ENCODE data around the gene MINDY1.

MINDY1 gene

DNA sequence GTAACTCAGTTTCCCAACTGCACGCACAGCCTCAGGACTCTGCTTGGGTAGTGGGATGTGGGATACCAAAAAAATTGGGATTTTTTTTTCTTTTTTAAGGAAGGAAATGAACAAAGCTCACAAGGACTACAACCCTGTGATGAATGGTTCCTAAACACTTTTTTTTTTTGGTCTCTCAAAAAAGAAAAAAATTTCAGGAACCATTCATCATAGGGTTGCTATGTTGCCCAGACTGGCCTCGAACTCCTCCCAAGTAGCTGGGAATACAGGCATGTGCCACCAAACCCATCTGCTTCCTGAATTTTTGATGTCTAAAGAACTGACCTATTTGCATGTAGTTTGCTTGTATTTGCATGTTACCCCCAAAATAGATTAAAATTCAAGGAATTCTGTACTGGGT, 6.8 kb downstream of the MINDY1 start:
- ChIA-PET POLR2A (no interaction called here), CTCF (interaction anchor here (0.8 to 16.2 kb wide), 4 partner anchors 9 to 535 kb away, joined by 3 to 551 read pairs (median 4); partner anchors contain the start of genes ANXA9, CERS2 and PRUNE1)
- no peak overlapping the region for H3K4me3 ChIP-seq (ENCODE audit: low read depth, low read length)
- no peak for DNase-seq (ENCODE audit: low read depth, low spot score)
- TF ChIP-seq, protein P1, sequence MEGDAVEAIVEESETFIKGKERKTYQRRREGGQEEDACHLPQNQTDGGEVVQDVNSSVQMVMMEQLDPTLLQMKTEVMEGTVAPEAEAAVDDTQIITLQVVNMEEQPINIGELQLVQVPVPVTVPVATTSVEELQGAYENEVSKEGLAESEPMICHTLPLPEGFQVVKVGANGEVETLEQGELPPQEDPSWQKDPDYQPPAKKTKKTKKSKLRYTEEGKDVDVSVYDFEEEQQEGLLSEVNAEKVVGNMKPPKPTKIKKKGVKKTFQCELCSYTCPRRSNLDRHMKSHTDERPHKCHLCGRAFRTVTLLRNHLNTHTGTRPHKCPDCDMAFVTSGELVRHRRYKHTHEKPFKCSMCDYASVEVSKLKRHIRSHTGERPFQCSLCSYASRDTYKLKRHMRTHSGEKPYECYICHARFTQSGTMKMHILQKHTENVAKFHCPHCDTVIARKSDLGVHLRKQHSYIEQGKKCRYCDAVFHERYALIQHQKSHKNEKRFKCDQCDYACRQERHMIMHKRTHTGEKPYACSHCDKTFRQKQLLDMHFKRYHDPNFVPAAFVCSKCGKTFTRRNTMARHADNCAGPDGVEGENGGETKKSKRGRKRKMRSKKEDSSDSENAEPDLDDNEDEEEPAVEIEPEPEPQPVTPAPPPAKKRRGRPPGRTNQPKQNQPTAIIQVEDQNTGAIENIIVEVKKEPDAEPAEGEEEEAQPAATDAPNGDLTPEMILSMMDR (IDR thresholded peaks at IDR 0.05; ENCODE audit: insufficient read depth, low read length, missing control alignments), result no peak

DNA sequence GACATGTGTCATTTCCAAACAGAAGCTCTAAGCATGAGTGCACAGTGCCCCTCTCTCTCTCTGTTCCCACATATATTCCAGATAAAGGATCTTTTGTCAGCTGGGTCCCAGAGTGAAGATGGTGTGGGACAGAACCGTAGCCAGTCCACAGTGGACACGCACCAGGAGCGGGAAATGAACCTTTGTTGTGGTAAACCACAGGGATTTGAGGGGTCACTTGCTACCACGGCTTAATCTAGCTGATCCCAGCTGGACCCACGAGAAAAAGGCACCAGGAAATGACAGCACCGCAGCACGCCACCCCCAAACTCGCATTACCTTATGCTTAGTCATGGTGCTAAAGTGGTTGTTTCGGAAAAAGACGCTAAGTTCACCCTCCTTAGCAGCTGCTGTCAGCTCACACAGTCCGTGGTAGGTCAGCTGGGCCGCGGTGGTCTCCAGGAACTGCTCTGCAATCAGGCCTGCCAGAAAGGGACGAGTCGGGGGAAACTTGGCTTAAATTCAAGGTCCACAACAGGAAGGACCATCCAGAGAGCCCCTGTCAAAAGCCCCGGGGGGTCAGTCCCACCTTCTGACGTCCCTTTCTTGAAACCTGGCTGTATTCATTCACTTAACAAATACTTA, 7.5 kb downstream of the MINDY1 start:
- TF ChIP-seq, protein P1 (IDR thresholded peaks at IDR 0.05; ENCODE audit: insufficient read depth, low read length, missing control alignments), result no peak
- ChIA-PET POLR2A (interaction anchor here (1.2 kb wide), 1 partner anchor 421 kb away, joined by 4 read pairs; no protein-coding TSS in a partner anchor), CTCF (interaction anchor here (0.8 to 16.2 kb wide), 5 partner anchors 6 to 534 kb away, joined by 3 to 551 read pairs (median 5); partner anchors contain the start of genes ANXA9, CERS2, MINDY1 and PRUNE1)
- no peak overlapping the region for H3K4me3 ChIP-seq (ENCODE audit: low read depth, low read length)
- no peak for DNase-seq (ENCODE audit: low read depth, low spot score)

DNA sequence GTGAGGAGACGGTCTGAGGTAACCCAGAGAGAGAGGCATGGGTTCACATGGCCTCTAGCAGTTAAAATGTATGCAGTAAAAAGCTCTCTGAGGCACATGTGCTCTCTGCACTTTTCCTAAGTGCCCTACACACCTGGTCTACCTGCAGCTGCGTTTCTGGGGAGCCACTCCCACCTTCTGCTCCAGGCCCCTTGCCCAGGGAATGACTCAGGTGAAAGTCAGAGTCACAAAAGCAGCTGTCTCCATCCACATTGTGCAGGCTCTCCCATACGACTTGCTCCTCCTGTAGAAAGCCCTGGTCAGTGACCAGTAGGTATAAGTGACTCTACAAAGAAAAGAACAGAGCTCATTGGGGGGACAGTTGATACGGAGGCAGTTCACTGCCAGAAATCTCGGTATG, 8.8 kb downstream of the MINDY1 start:
- CTCF ChIA-PET, result interaction anchor here (4.2 to 16.2 kb wide), 3 partner anchors 7 to 40 kb away, joined by 14 to 551 read pairs (median 136); partner anchors contain the start of genes ANXA9, CERS2 and MINDY1
- TF ChIP-seq, protein P1 (IDR thresholded peaks at IDR 0.05; ENCODE audit: insufficient read depth, low read length, missing control alignments), result no peak
- DNase-seq (ENCODE audit: low read depth, low spot score), result no peak
- POLR2A ChIA-PET, result no interaction called here
- no peak overlapping the region for H3K4me3 ChIP-seq (ENCODE audit: low read depth, low read length)

DNA sequence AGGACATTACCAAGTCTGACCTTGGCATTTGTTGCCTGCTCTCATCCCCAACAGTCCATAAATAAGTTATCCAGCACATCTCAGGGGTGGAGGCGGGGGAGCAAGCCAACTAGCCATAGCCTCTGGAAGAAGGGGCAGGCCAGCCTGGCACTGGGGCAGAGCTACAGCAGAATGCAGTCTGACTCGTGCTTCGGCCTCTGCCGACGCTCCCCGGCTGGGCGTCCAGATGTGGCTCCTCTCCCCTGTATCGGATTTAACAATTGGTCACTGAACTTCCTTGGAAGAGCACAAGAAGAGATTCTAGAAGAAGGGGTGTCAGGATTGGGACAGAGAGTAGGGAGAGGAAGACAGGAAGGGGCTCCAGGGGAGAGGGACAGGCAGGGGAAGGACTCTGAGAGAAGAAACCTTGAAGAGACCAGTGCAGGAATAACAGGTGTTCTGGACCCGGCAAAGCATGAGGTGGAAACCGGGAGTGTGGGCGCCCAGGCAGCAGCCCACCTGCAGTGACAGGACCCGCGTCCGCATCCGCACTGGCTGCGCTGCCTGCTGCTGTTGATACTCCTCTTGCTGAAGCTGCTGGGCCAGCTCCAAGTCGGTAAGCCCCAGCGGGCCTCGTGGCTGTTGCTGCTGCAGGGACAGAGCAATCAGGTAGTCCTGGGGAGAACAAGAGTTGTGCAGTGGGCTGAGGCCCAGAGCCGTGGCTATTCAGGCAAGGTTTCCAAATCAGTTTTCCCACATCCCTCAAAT, 9.4 kb downstream of the MINDY1 start:
- no peak overlapping the region for H3K4me3 ChIP-seq (ENCODE audit: low read depth, low read length)
- DNase-seq (ENCODE audit: low read depth, low spot score), result no peak
- TF ChIP-seq, protein P1 (IDR thresholded peaks at IDR 0.05; ENCODE audit: insufficient read depth, low read length, missing control alignments), result no peak
- ChIA-PET POLR2A (interaction anchor here (1.2 kb wide), 2 partner anchors 9 to 10 kb away, joined by 3 read pairs; partner anchors contain the start of gene MINDY1), CTCF (interaction anchor here (0.6 to 16.2 kb wide), 7 partner anchors 8 to 378 kb away, joined by 3 to 551 read pairs (median 9); partner anchors contain the start of genes ANXA9, CERS2 and MINDY1)

DNA sequence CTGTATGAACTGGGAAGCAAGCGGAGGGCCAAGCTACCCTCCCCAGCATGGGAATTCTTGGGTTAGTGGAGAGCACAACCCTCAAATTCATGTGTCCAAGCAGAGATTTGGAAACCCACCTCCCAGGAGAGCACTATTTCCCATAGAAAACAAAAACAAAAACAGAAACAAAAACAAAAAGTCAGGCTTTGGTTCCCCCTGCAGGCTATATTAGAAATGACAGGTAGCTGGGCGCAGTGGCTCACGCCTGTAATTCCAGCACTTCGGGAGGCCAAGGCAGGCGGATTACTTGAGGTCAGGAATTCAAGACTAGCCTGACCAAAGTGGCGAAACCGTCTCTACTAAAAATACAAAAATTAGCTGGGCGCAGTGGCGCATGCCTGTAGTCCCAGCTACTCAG, 10.8 kb downstream of the MINDY1 start:
- CTCF ChIA-PET, result interaction anchor here (0.6 to 16.2 kb wide), 29 partner anchors 9 to 610 kb away, joined by 3 to 551 read pairs (median 4); partner anchors contain the start of genes ANXA9, C1orf56, CERS2 and CTSK
- DNase-seq (ENCODE audit: low read depth, low spot score), result no peak
- POLR2A ChIA-PET, result interaction anchor here (1.2 kb wide), 2 partner anchors 10 to 11 kb away, joined by 3 read pairs; partner anchors contain the start of gene MINDY1
- H3K4me3 ChIP-seq (ENCODE audit: low read depth, low read length), result no peak overlapping the region
- TF ChIP-seq, protein P1 (IDR thresholded peaks at IDR 0.05; ENCODE audit: insufficient read depth, low read length, missing control alignments), result peak; percentile 51

DNA sequence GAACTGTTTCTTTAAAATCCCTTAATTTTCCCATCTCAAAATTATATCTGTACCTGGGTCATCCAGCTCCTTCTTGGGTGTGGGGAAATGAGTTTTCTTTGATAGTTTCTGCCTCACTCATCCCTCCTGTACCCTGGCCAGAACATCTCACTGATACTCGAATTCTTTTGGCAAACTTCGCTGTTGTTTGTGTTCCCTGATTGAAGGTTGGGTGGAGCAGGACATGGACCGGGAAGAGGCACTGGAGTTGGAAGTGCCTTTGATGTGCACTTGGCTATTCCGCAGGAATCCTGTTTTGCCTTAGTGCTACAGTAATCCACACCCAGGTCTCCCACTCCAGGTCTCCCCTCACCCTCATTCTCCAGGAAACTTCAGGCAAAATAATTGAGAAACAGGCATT, 11.2 kb downstream of the MINDY1 start:
- ChIA-PET CTCF (interaction anchor here (0.7 to 16.2 kb wide), 27 partner anchors 10 to 487 kb away, joined by 3 to 551 read pairs (median 4); partner anchors contain the start of genes ANXA9, CERS2, CTSK and MINDY1), POLR2A (no interaction called here)
- TF ChIP-seq, protein P1 (IDR thresholded peaks at IDR 0.05; ENCODE audit: insufficient read depth, low read length, missing control alignments), result no peak
- no peak for DNase-seq (ENCODE audit: low read depth, low spot score)
- H3K4me3 ChIP-seq (ENCODE audit: low read depth, low read length), result no peak overlapping the region

Data from AG04449 (cell line).